Muscle of leg (tissue), 11 donors: ENCODE measurements around the gene MAP2K3. TPM values are rescaled to one million over a fixed set of nuclear protein-coding genes. Genes with fewer than 3 reads are reported as not detected.
"Not testable (repeated sequence)": the region's sequence is repeated elsewhere in the genome, so short reads cannot be mapped to it uniquely, and the experiment has no call there.

Experiments used
- DNase-seq: peaks from one replicate; pipeline ENCODE4 v3.0.0; 2013
- H3K27ac ChIP-seq: one replicate; pipeline ENCODE4 v1.5.1; 2013; ENCODE audit warnings: mild to moderate bottlenecking, low read length, control low read depth
- H3K27me3 ChIP-seq: one replicate; pipeline ENCODE4 v1.6.1; 2013; ENCODE audit warnings: low read length; ENCODE audit not compliant: control insufficient read depth, insufficient read depth
- H3K36me3 ChIP-seq: one replicate; pipeline ENCODE4 v1.6.1; 2013; ENCODE audit warnings: low read length; ENCODE audit not compliant: control insufficient read depth, insufficient read depth
- H3K4me1 ChIP-seq: one replicate; pipeline ENCODE4 v1.6.1; 2013; ENCODE audit warnings: low read length; ENCODE audit not compliant: control insufficient read depth, insufficient read depth
- H3K4me3 ChIP-seq: one replicate; pipeline ENCODE4 v1.5.1; 2013; ENCODE audit warnings: low read length, control low read depth
- H3K9me3 ChIP-seq: replicated peaks from 2 replicates; pipeline ENCODE4 v1.6.1; 2013; ENCODE audit warnings: low read depth, low read length; ENCODE audit not compliant: control insufficient read depth
- WGBS: methylation state at CpG from one replicate; pipeline ENCODE4 v1.1.5; 2013; ENCODE audit warnings: missing lambda C conversion rate; ENCODE audit not compliant: insufficient coverage; 5-methylcytosine and 5-hydroxymethylcytosine counted together
- polyA plus RNA-seq, 8 donors: library from polyadenylated mRNA; unstranded; fragments of 120-200 nt; gene quantifications; one replicate each; pipeline versions ENCODE4 v1.2.1 to v1.2.3, GENCODE V29; 2013; ENCODE audit warnings: inconsistent platforms in 1 of 8, low replicate concordance in 1 of 8; ENCODE audit not compliant: insufficient read length in 8 of 8, insufficient read depth in 1 of 8
- total RNA-seq: library from RNA; stranded (reverse); fragments of 120-200 nt; gene quantifications from one replicate; pipeline ENCODE4 v1.2.4, GENCODE V29; 2013

Gene MAP2K3
- total and polyA plus RNA-seq, 9 donors, result 10.9 to 35.3 (median 24.6) TPM

GRCh38 chr17:21318856-21319255, 34.3 kb downstream of the MAP2K3 start:
- H3K27me3 ChIP-seq, H3K4me1 ChIP-seq, H3K4me3 ChIP-seq, H3K36me3 ChIP-seq, H3K27ac ChIP-seq, DNase-seq, H3K9me3 ChIP-seq: not testable (repeated sequence)
- WGBS, result 40% methylated on average over 1 of the region's 7 CpGs

- DNase-seq, H3K36me3 ChIP-seq, H3K4me3 ChIP-seq, H3K9me3 ChIP-seq, H3K27ac ChIP-seq, H3K4me1 ChIP-seq, H3K27me3 ChIP-seq: not testable (repeated sequence)
- WGBS, result 100% methylated on average over 1 of the region's 4 CpGs
These were observed 34.7 kb downstream of the MAP2K3 start for GRCh38 chr17:21319256-21319655.

GRCh38 chr17:21319686-21320375, 35.3 kb downstream of the MAP2K3 start:
- H3K27me3 ChIP-seq, H3K27ac ChIP-seq, H3K36me3 ChIP-seq, H3K9me3 ChIP-seq, H3K4me3 ChIP-seq, H3K4me1 ChIP-seq, DNase-seq: not testable (repeated sequence)
- WGBS, result 71% methylated on average over 3 of the region's 11 CpGs

- H3K4me1 ChIP-seq, H3K4me3 ChIP-seq, H3K27ac ChIP-seq, H3K9me3 ChIP-seq, H3K36me3 ChIP-seq, H3K27me3 ChIP-seq, DNase-seq: not testable (repeated sequence)
- WGBS, result 72% methylated on average over 4 of the region's 4 CpGs
These were observed 35.9 kb downstream of the MAP2K3 start for GRCh38 chr17:21320430-21320829.

GRCh38 chr17:21321061-21321460, 36.5 kb downstream of the MAP2K3 start:
- H3K27me3 ChIP-seq, H3K36me3 ChIP-seq, H3K9me3 ChIP-seq, H3K4me1 ChIP-seq, H3K27ac ChIP-seq, DNase-seq, H3K4me3 ChIP-seq: not testable (repeated sequence)
- no CpG with 5 or more reads among the region's 9 CpGs for WGBS

GRCh38 chr17:21321744-21322191, 37.3 kb downstream of the MAP2K3 start:
- not testable (repeated sequence) for H3K4me1 ChIP-seq, H3K9me3 ChIP-seq, DNase-seq, H3K27ac ChIP-seq, H3K4me3 ChIP-seq, H3K27me3 ChIP-seq, H3K36me3 ChIP-seq
- WGBS, result 64% methylated on average over 3 of the region's 9 CpGs

- H3K4me1 ChIP-seq, H3K9me3 ChIP-seq, DNase-seq, H3K27ac ChIP-seq, H3K27me3 ChIP-seq, H3K36me3 ChIP-seq: not testable (repeated sequence)
- H3K4me3 ChIP-seq, result peak overlapping the region; percentile 39
- WGBS, result 21% methylated on average over 26 of the region's 37 CpGs
These were observed 39.0 kb downstream of the MAP2K3 start for GRCh38 chr17:21323257-21324111.

GRCh38 chr17:21324741-21325140, 40.2 kb downstream of the MAP2K3 start:
- H3K27me3 ChIP-seq, H3K9me3 ChIP-seq, H3K36me3 ChIP-seq, H3K4me1 ChIP-seq, DNase-seq, H3K27ac ChIP-seq, H3K4me3 ChIP-seq: not testable (repeated sequence)
- 77% methylated on average over 3 of the region's 5 CpGs for WGBS

- WGBS, result no CpG with 5 or more reads among the region's 1 CpG
- H3K4me3 ChIP-seq, H3K4me1 ChIP-seq, H3K27me3 ChIP-seq, H3K36me3 ChIP-seq, H3K9me3 ChIP-seq, H3K27ac ChIP-seq, DNase-seq: not testable (repeated sequence)
These were observed 43.4 kb downstream of the MAP2K3 start for GRCh38 chr17:21327921-21328320.

- H3K9me3 ChIP-seq, H3K27me3 ChIP-seq, H3K4me1 ChIP-seq, H3K27ac ChIP-seq, DNase-seq, H3K36me3 ChIP-seq, H3K4me3 ChIP-seq: not testable (repeated sequence)
- WGBS, result no CpG with 5 or more reads among the region's 2 CpGs
These were observed 44.3 kb downstream of the MAP2K3 start for GRCh38 chr17:21328778-21329177.
